Skeletal muscle tissue (tissue), 4 donors: ENCODE data around the gene CUL5. TPM values are rescaled to one million over a fixed set of nuclear protein-coding genes. Genes with fewer than 3 reads are reported as not detected.

Experiments used
- H3K27ac ChIP-seq: one replicate; pipeline ENCODE4 v1.7.0; 2013; ENCODE audit warnings: mild to moderate bottlenecking, low read depth, low read length, inconsistent platforms
- H3K27me3 ChIP-seq, 3 donors: one replicate each; pipeline ENCODE4 v1.7.0; 2013; ENCODE audit warnings: low read length in 3 of 3; ENCODE audit not compliant: control insufficient read depth in 3 of 3, insufficient read depth in 3 of 3
- H3K36me3 ChIP-seq, 3 donors: one replicate each; pipeline ENCODE4 v1.7.0; 2013; ENCODE audit warnings: low read length in 3 of 3; ENCODE audit not compliant: control insufficient read depth in 3 of 3, insufficient read depth in 3 of 3
- H3K4me1 ChIP-seq, 3 donors: one replicate each; pipeline ENCODE4 v1.7.0; 2013; ENCODE audit warnings: low read length in 3 of 3, mild to moderate bottlenecking in 3 of 3; ENCODE audit not compliant: control insufficient read depth in 3 of 3, insufficient read depth in 3 of 3
- H3K4me3 ChIP-seq, 3 donors: one replicate each; pipeline ENCODE4 v1.7.0; 2013; ENCODE audit warnings: low read length in 3 of 3
- H3K9ac ChIP-seq, 3 donors: one replicate each; pipeline ENCODE4 v1.7.0; 2013; ENCODE audit warnings: low read length in 3 of 3, mild to moderate bottlenecking in 3 of 3, moderate library complexity in 2 of 3, low read depth in 1 of 3
- H3K9me3 ChIP-seq, 3 donors: one replicate each; pipeline ENCODE4 v1.7.0; 2013; ENCODE audit warnings: low read length in 3 of 3; ENCODE audit not compliant: control insufficient read depth in 3 of 3
- total RNA-seq: library from RNA; depleted of rRNA; stranded (reverse); fragments of >200 nt; gene quantifications from one replicate; pipeline ENCODE4 v1.2.3, GENCODE V29; 2014
- donor health status: Osteomylitis.

The CUL5 gene
- total RNA-seq, 1 donor from 2014 or later, result 36.0 TPM

GRCh38 chr11:107996006-107996776, 12.5 kb upstream of the CUL5 start:
- no peaks in the 10 kb centered on the region for H3K9me3 ChIP-seq
- H3K4me3 ChIP-seq, result no peak overlapping the region
- no peak overlapping the region for H3K27ac ChIP-seq
- H3K36me3 ChIP-seq, result no peaks in the 10 kb centered on the region
- H3K27me3 ChIP-seq, result no peaks in the 10 kb centered on the region
- no peak overlapping the region for H3K9ac ChIP-seq
- no peaks in the 10 kb centered on the region for H3K4me1 ChIP-seq

DNA sequence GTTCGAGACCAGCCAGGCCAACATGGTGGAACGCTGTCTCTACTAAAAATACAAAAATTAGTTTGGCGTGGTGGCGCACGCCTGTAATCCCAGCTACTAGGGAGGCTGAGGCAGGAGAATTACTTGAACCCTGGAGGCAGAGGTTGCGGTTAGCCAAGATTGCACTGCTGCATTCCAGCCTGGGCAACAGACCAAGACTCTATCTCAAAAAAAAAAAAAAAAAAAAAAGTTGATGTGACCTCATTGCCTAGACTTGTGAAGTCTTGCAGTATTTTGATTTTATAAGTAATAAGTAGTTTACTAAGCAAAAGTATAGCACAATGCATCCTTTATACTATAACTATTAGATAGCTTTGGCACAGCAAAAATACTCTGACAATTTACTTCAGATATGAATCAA, 9.9 kb upstream of the CUL5 start:
- no peaks in the 10 kb centered on the region for H3K9me3 ChIP-seq

DNA sequence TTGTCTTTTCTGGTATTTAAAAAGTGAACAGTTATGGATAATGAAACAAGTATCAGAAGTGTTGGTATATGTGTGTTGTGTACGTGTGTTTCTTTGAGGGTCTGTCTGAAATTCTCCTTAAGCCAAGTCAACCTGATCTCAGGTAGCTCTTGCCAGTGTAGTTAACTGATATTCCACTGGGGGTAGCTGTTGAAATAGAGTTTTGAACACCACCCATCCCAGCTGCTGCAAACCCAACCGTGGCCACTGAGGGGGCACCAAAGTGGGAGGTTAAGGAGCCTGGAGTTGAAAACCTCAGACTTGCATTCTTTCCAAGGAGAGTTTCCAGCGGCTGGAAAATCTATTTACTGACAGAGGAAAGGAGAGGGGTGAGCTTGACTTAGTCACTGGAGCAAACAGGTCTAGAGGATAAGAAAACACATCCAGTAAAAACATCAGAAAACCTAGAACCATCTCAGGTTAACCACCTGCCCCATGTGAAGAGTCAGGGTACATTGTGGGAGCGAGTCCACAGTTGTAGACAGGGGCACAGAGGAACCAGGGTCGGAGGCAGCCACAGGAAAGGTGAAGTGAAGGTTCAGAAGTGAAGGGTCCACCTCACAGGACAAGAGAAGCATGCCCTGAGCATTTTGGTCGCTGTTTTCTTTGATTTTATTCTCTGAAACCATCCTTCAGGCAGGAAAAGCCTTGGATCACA, 8.8 kb upstream of the CUL5 start:
- Histone ChIP-seq H3K4me3 (no peak overlapping the region), H3K36me3 (no peaks in the 10 kb centered on the region), H3K27me3 (no peaks in the 10 kb centered on the region), H3K9me3 (no peaks in the 10 kb centered on the region), H3K27ac (no peak overlapping the region), H3K9ac (no peak overlapping the region), H3K4me1 (no peaks in the 10 kb centered on the region)

More for the DNA sequence above, 9.9 kb upstream of the CUL5 start:
- Histone ChIP-seq H3K27me3 (no peaks in the 10 kb centered on the region), H3K27ac (no peak overlapping the region), H3K9ac (no peak overlapping the region), H3K36me3 (no peaks in the 10 kb centered on the region), H3K4me3 (no peak overlapping the region), H3K4me1 (no peaks in the 10 kb centered on the region)

- H3K4me3 ChIP-seq, result no peak overlapping the region
- no peak overlapping the region for H3K9ac ChIP-seq
- no peaks in the 10 kb centered on the region for H3K9me3 ChIP-seq
- H3K27ac ChIP-seq, result no peak overlapping the region
- H3K27me3 ChIP-seq, result no peaks in the 10 kb centered on the region
- H3K4me1 ChIP-seq, result no peaks in the 10 kb centered on the region
- no peaks in the 10 kb centered on the region for H3K36me3 ChIP-seq
Observed at GRCh38 chr11:108002476-108002875, 6.2 kb upstream of the CUL5 start.

GRCh38 chr11:108003623-108004022, 5.1 kb upstream of the CUL5 start:
- no peaks in the 10 kb centered on the region for H3K27me3 ChIP-seq
- no peaks in the 10 kb centered on the region for H3K36me3 ChIP-seq
- no peaks in the 10 kb centered on the region for H3K9me3 ChIP-seq
- H3K4me1 ChIP-seq, result no peaks in the 10 kb centered on the region
- H3K9ac ChIP-seq, result no peak overlapping the region
- no peak overlapping the region for H3K27ac ChIP-seq
- H3K4me3 ChIP-seq, result no peak overlapping the region

DNA sequence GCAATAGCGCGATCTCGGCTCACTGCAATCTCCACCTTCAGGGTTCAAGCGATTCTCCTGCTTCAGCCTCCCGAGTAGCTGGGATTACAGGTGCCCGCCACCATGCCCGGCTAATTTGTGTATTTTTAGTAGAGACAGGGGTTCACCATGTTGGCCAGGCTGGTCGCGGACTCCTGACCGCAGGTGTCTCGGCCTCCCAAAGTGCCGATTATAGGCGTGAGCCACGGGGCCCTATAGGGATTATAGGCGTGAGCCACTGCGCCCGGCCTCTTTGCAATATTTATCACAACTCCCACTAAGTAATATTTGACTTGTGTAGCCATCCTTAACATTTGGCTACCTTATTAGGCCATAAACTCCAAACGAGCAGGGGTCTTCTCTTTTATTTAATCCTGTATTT, 879 bp upstream of the CUL5 start:
- peaks cover 5 to 18% (median 16%) of the 10 kb centered on the region in 3 donors for H3K4me1 ChIP-seq
- H3K36me3 ChIP-seq, result peaks cover 0 to 5% (median 0%) of the 10 kb centered on the region in 3 donors
- H3K9ac ChIP-seq, result no peak overlapping the region
- H3K27ac ChIP-seq, result peak overlapping the region; percentile 92
- no peaks in the 10 kb centered on the region for H3K27me3 ChIP-seq
- no peaks in the 10 kb centered on the region for H3K9me3 ChIP-seq
- no peak overlapping the region for H3K4me3 ChIP-seq

DNA sequence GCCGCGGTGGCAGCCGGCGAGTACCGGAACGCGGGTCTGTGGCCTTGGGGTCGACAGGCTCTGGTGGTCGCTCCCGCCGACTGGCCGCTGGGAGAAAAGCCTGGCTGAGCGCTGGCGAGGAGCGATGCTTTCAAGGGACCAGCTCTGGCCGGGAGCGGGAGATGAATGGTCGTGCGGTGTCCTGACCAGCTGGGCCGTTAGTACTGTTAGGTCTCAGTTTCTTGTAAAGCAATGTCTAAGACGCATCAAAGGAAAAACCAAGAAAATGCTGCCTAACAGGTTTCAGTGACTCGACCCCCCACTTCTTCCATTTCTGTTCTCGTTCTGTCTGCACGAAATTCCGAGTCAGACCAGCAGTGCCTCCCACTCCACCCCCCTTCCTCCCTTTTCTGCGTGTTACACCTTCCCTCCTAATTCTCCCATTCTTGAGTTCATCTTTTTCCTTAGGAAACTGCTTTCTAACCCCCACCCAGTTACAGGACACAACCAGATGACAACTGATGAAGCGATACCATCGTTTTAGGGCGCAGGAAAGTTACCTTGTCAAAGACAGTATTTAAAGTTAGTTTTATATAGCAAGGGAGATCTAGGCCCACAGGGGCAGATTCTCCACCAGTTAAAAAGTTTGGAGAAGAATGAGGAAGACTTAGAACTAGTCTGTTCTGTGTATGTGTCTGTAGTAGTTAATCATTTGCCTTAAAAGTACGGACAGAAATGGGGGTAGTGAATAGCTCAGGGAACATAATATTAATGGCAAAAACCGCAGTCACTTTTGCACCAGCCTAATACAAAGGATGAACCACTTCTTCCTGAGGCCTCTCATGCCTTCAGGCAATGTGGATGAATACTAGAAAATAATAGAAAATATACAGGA, 1.0 kb downstream of the CUL5 start:
- H3K27me3 ChIP-seq, result no peaks in the 10 kb centered on the region
- peak overlapping the region; percentile 92 for H3K27ac ChIP-seq
- peaks cover 0 to 5% (median 0%) of the 10 kb centered on the region in 3 donors for H3K36me3 ChIP-seq
- peak overlapping the region; percentile 93 to 100 (median 95) for H3K4me3 ChIP-seq
- peak overlapping the region; percentile 100 for H3K9ac ChIP-seq
- no peaks in the 10 kb centered on the region for H3K9me3 ChIP-seq
- H3K4me1 ChIP-seq, result peaks cover 9 to 31% (median 29%) of the 10 kb centered on the region in 3 donors

DNA sequence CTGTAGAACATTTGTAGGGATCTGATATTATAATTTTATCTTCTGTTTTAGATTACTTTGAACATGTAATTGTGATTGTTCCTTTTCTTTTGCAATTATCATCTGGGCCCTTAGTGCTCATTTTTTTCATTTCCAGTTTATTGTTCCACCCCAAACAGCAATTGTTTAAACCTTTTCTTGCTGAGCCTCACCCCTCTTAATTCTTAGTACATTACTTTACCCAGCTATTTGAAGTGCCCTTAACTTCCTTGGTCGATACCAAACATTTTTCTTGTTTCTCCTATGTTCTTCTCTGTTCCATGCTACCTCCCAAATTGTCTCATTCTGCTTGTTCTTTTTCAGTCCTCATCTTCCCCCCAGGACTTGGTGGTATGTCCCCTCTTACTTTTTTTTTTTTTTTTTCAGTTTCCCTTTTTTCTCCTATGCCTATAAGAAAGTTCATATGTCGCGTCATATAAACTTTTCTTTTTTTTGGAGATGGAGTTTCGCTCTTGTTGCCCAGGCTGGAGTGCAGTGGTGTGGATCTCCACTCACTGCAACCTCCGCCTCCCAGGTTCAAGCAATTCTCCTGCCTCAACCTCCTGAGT, 3.5 kb downstream of the CUL5 start:
- Histone ChIP-seq H3K36me3 (peaks cover 0 to 5% (median 0%) of the 10 kb centered on the region in 3 donors), H3K27ac (no peak overlapping the region), H3K4me1 (peaks cover 12 to 31% (median 29%) of the 10 kb centered on the region in 3 donors), H3K27me3 (no peaks in the 10 kb centered on the region), H3K9me3 (no peaks in the 10 kb centered on the region), H3K9ac (no peak overlapping the region), H3K4me3 (no peak overlapping the region)

GRCh38 chr11:108016647-108017046, 7.9 kb downstream of the CUL5 start:
- no peak overlapping the region for H3K9ac ChIP-seq
- peaks cover 11 to 24% (median 21%) of the 10 kb centered on the region in 3 donors for H3K4me1 ChIP-seq
- H3K36me3 ChIP-seq, result peaks cover 0 to 2% (median 0%) of the 10 kb centered on the region in 3 donors
- H3K4me3 ChIP-seq, result no peak overlapping the region
- H3K27me3 ChIP-seq, result no peaks in the 10 kb centered on the region
- H3K27ac ChIP-seq, result no peak overlapping the region
- H3K9me3 ChIP-seq, result no peaks in the 10 kb centered on the region
